ENCODE results near the gene QSOX2. TPM values are rescaled to one million over a fixed set of nuclear protein-coding genes. Genes with fewer than 3 reads are reported as not detected.

The QSOX2 gene
- total and polyA plus RNA-seq, 2 experiments from 2014 or later: 9.2 to 29.2 TPM

- Mint-ChIP-seq H3K27ac (no peak overlapping the region), H3K36me3 (ENCODE audit: low read depth) (no peaks in the 10 kb centered on the region), H3K4me1 (peaks cover 3% of the 10 kb centered on the region; the same call in 1 of the 3 replicates), H3K9me3 (no peaks in the 10 kb centered on the region), H3K27me3 (ENCODE audit: insufficient read depth, low read depth, poor library complexity) (no peaks in the 10 kb centered on the region), H3K4me3 (no peak overlapping the region)
- Histone ChIP-seq H2AFZ (no peak overlapping the region), H3K4me1 (ENCODE audit: insufficient read depth) (no peaks in the 10 kb centered on the region), H3F3A (replicated peaks; ENCODE audit: low read depth) (no peaks in the 10 kb centered on the region), H3K27me3 (ENCODE audit: insufficient read depth) (no peaks in the 10 kb centered on the region), H3K36me3 (ENCODE audit: insufficient read depth) (no peaks in the 10 kb centered on the region), H3K27ac (ENCODE audit: low read depth) (no peak overlapping the region), H4K20me1 (replicated peaks; ENCODE audit: insufficient read depth) (no peaks in the 10 kb centered on the region), H3K9me2 (ENCODE audit: insufficient read depth) (no peaks in the 10 kb centered on the region), H3K4me2 (no peak overlapping the region), H3K79me2 (replicated peaks; ENCODE audit: insufficient read depth) (no peaks in the 10 kb centered on the region), H3K4me3 (no peak overlapping the region)
- TF ChIP-seq EZH2phosphoT487 (IDR thresholded peaks at IDR 0.05; ENCODE audit: unreplicated experiment) (no peak), ETS1 (IDR thresholded peaks at IDR 0.05) (no peak), ZNF114 (CRISPR knock-in tag; IDR thresholded peaks at IDR 0.05) (no peak), CREB1 (CRISPR knock-in tag; IDR thresholded peaks at IDR 0.05; ENCODE audit: low read depth) (no peak), ZNF462 (CRISPR knock-in tag; IDR thresholded peaks at IDR 0.05) (no peak), JUNB (IDR thresholded peaks at IDR 0.05; ENCODE audit: unreplicated experiment) (no peak), REST (IDR thresholded peaks at IDR 0.05; ENCODE audit: unreplicated experiment) (no peak), STAT1 (IDR thresholded peaks at IDR 0.05; ENCODE audit: unreplicated experiment) (no peak), POLR2AphosphoS5 (IDR thresholded peaks at IDR 0.05; ENCODE audit: low read depth) (no peak), ZNF331 (CRISPR knock-in tag; IDR thresholded peaks at IDR 0.05; ENCODE audit: low read depth) (no peak), NANOG (IDR thresholded peaks at IDR 0.05; ENCODE audit: borderline replicate concordance) (no peak), CTCF (conservative IDR thresholded peaks at IDR 0.05; ENCODE audit: low read depth in 2 of 2) (no peak), EZH2 (IDR thresholded peaks at IDR 0.05; ENCODE audit: low read depth, unreplicated experiment) (no peak)
- ATAC-seq: peak; percentile 5; the same call in 1 of the 3 replicates
- DNase-seq (ENCODE audit: low spot score): no peak
Observed at GRCh38 chr9:136259517-136259813, 13.9 kb upstream of the QSOX2 start.
